SK-N-SH treated with all-trans-retinoic acid at 6 μM for 48 hours (cell line): ENCODE measurements around the gene PHKG1.

Experiments used
- ARNTL ChIP-seq: fragments of 450-650 bp; formaldehyde crosslinking; IDR thresholded peaks from 2 replicates; pipeline ENCODE4 v1.5.0; 2020; ENCODE audit warnings: low read depth, mild to moderate bottlenecking, moderate library complexity, borderline replicate concordance
- CSDC2 ChIP-seq: fragments of 250-450 bp; sonication (Bioruptor Pico); IDR thresholded peaks from 2 replicates; pipeline ENCODE4 v1.5.0; 2020; ENCODE audit warnings: mild to moderate bottlenecking, moderate library complexity
- CSRNP3 ChIP-seq: fragments of 250-450 bp; sonication (Bioruptor Pico); IDR thresholded peaks from 2 replicates; pipeline ENCODE4 v1.5.1; 2021; ENCODE audit warnings: mild to moderate bottlenecking, moderate library complexity
- GLIS3 ChIP-seq: fragments of 250-450 bp; sonication (Bioruptor Pico); IDR thresholded peaks from 2 replicates; pipeline ENCODE4 v1.5.0; 2020; ENCODE audit warnings: mild to moderate bottlenecking, moderate library complexity
- OSR1 ChIP-seq: fragments of 250-450 bp; sonication (Bioruptor Pico); IDR thresholded peaks from 2 replicates; pipeline ENCODE4 v1.8.0; 2022; ENCODE audit warnings: moderate library complexity, mild to moderate bottlenecking, inconsistent platforms
- RARB ChIP-seq: fragments of 250-450 bp; sonication (Bioruptor Pico); IDR thresholded peaks from 2 replicates; pipeline ENCODE4 v1.8.0; 2021; ENCODE audit warnings: mild to moderate bottlenecking, moderate library complexity
- TSHZ2 ChIP-seq: fragments of 250-450 bp; sonication (Bioruptor Pico); IDR thresholded peaks from 2 replicates; pipeline ENCODE4 v1.5.0; 2020; ENCODE audit warnings: mild to moderate bottlenecking, moderate library complexity
- ZC3H10 ChIP-seq: fragments of 250-450 bp; sonication (Bioruptor Pico); IDR thresholded peaks from 2 replicates; pipeline ENCODE4 v1.5.1; 2021; ENCODE audit warnings: mild to moderate bottlenecking, moderate library complexity
- ZFP3 ChIP-seq: fragments of 250-450 bp; sonication (Bioruptor Pico); IDR thresholded peaks from 2 replicates; pipeline ENCODE4 v1.5.0; 2020; ENCODE audit warnings: mild to moderate bottlenecking, moderate library complexity
- ZFP30 ChIP-seq: fragments of 450-650 bp; formaldehyde crosslinking; IDR thresholded peaks from 2 replicates; pipeline ENCODE4 v1.5.0; 2022; ENCODE audit warnings: mild to moderate bottlenecking, moderate library complexity
- ZNF565 ChIP-seq: fragments of 450-650 bp; formaldehyde crosslinking; conservative IDR thresholded peaks from 2 replicates; pipeline ENCODE4 v1.5.0; 2020; ENCODE audit warnings: low read depth, mild to moderate bottlenecking, moderate library complexity
- ZNF8 ChIP-seq: fragments of 450-650 bp; formaldehyde crosslinking; IDR thresholded peaks from 2 replicates; pipeline ENCODE4 v1.5.0; 2020; ENCODE audit warnings: mild to moderate bottlenecking, moderate library complexity

GRCh38 chr7:56110611-56111010 is 17.9 kb upstream of the PHKG1 start:
- TF ChIP-seq CSDC2 (CRISPR knock-in tag) (no peak), ARNTL (no peak), ZFP30 (CRISPR knock-in tag) (no peak), ZNF8 (CRISPR knock-in tag) (no peak), GLIS3 (CRISPR knock-in tag) (no peak), ZNF565 (CRISPR knock-in tag) (no peak), ZC3H10 (no peak), TSHZ2 (CRISPR knock-in tag) (no peak), ZFP3 (CRISPR knock-in tag) (no peak), CSRNP3 (CRISPR knock-in tag) (no peak), RARB (CRISPR knock-in tag) (no peak), OSR1 (CRISPR knock-in tag) (no peak)
